ENCODE data around the gene GPR84. TPM values are rescaled to one million over a fixed set of nuclear protein-coding genes. Genes with fewer than 3 reads are reported as not detected.
"Not testable (repeated sequence)": the region's sequence is repeated elsewhere in the genome, so short reads cannot be mapped to it uniquely, and the experiment has no call there.

The GPR84 gene
- total RNA-seq, 1 donor from 2014 or later = not detected

DNA sequence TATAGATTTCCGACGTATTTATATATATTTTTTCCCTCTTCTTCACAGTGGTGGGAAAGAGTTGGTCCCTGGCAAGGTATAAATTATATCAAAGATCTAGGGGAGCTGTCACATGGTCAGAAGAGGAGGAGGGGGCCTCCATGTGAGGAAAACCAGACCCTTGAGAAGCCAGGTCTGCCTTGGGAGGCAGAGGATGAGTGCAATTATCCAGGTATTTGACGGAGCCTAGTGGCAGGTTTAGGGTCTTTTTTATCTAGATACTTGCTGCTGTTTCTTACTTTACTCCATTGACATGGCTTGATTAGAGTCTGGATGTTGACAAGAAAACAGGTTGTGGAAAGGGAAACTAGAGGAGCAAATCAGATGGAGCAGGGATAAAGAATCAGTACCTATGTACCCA lies 33.8 kb downstream of the GPR84 start:
- no peak overlapping the region for H3K27ac Mint-ChIP-seq (ENCODE audit: unreplicated experiment)
- H3K4me1 Mint-ChIP-seq = peaks cover 54% of the 10 kb centered on the region
- no peaks in the 10 kb centered on the region for H3K27me3 Mint-ChIP-seq (ENCODE audit: low read depth)
- DNase-seq (ENCODE audit: low read depth, low spot score) = no peak
- TF ChIP-seq, protein P1, sequence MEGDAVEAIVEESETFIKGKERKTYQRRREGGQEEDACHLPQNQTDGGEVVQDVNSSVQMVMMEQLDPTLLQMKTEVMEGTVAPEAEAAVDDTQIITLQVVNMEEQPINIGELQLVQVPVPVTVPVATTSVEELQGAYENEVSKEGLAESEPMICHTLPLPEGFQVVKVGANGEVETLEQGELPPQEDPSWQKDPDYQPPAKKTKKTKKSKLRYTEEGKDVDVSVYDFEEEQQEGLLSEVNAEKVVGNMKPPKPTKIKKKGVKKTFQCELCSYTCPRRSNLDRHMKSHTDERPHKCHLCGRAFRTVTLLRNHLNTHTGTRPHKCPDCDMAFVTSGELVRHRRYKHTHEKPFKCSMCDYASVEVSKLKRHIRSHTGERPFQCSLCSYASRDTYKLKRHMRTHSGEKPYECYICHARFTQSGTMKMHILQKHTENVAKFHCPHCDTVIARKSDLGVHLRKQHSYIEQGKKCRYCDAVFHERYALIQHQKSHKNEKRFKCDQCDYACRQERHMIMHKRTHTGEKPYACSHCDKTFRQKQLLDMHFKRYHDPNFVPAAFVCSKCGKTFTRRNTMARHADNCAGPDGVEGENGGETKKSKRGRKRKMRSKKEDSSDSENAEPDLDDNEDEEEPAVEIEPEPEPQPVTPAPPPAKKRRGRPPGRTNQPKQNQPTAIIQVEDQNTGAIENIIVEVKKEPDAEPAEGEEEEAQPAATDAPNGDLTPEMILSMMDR (conservative IDR thresholded peaks at IDR 0.05) = no peak
- H3K4me3 Mint-ChIP-seq = peak overlapping the region; percentile 63
- H3K9me3 Mint-ChIP-seq = no peaks in the 10 kb centered on the region
- no peaks in the 10 kb centered on the region for H3K36me3 Mint-ChIP-seq (ENCODE audit: low read depth)

DNA sequence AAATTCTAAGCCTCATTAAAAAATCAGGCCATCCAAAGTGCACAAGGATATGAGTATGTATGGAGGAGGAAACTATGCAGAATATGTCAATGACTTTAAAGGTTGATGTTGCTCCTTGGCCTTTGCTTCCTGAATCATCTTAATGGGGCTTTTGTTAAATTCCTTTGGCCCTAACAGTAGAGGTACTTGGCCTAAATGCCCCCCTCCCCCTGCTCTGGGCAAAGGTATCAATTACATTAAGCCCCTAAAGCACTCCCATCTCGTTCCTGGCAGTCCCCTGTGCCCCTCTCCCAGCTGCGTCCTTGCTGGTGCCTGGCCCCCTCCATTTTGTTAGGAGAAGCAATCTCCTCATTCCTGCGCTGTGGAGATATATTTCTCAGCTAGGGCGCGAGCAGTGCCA lies 34.5 kb downstream of the GPR84 start:
- Mint-ChIP-seq H3K36me3 (ENCODE audit: low read depth) (no peaks in the 10 kb centered on the region), H3K4me1 (peaks cover 61% of the 10 kb centered on the region), H3K27me3 (ENCODE audit: low read depth) (no peaks in the 10 kb centered on the region), H3K4me3 (peak overlapping the region; percentile 63), H3K27ac (ENCODE audit: unreplicated experiment) (peak overlapping the region; percentile 43), H3K9me3 (no peaks in the 10 kb centered on the region)
- TF ChIP-seq, protein P1 (conservative IDR thresholded peaks at IDR 0.05) = no peak
- DNase-seq (ENCODE audit: low read depth, low spot score) = no peak

DNA sequence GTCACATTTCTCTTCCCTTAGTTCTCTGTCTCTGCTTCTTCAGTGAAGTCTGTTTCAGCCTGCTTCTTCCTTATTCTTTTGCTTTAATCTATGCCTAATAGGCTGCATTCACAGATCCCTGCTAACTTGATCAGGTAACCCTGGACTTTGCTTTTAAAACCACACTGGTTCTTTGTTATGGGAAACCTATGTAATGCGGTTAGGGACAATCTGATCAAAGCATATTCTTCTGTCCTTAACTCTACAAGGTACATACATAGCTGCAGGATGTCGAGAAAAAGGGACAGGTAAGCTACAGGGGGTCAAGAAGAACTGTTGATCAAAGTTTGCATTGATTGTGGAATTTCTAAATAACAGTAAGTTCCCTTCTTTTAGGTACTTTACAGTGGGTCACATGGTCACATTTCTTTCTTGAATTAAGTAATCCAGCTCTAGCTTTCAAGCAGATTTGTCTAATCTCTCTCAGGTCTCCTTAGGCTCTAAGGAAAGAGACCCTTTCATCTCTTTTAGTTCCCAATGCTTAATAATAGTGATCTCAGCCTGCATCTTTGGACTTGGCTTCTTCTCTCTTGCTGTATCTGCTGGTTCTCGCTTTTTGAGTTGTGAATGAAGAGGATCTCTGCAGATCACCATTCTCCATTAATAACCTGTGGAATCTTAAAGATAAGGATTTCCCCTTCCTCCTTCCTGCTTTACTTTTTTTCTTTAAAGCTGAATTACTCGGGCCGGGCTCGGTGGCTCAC lies 35.5 kb downstream of the GPR84 start:
- Mint-ChIP-seq H3K4me3 (peak overlapping the region; percentile 65), H3K4me1 (peaks cover 67% of the 10 kb centered on the region), H3K9me3 (no peaks in the 10 kb centered on the region), H3K27me3 (ENCODE audit: low read depth) (no peaks in the 10 kb centered on the region), H3K36me3 (ENCODE audit: low read depth) (no peaks in the 10 kb centered on the region), H3K27ac (ENCODE audit: unreplicated experiment) (peak overlapping the region; percentile 15)
- no peak for DNase-seq (ENCODE audit: low read depth, low spot score)
- TF ChIP-seq, protein P1 (conservative IDR thresholded peaks at IDR 0.05) = no peak

DNA sequence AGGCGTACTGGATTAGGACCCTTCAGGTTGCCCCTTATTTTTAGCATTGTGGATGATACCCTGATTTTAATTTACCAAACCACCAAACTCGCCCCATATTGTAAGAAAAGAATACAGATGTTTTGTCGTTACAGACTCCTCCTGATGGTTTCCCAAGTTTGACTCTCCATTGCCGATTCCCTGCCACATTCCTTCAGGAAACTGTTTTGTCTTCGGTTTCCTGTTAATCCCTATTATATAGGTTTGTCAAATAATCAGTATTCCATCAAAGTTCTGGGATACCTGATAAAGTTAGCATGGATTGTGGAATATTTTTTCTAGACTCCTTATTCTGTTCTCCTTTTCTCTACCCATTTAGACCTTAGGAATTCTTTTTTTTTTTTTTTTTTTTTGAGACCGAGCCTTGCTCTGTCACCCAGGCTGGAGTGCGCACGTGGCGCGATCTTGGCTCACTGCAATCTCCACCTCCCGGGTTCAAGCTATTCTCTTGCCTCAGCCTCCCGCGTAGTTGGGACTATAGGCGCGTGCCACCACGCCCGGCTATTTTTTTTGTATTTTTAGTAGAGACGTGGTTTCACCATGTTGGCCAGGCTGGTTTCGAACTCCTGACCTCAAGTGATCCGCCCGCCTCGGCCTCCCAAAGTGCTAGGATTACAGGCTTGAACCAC lies 38.7 kb downstream of the GPR84 start:
- Mint-ChIP-seq H3K27ac (ENCODE audit: unreplicated experiment) (peak overlapping the region; percentile 95), H3K4me3 (peak overlapping the region; percentile 96), H3K4me1 (peaks cover 49% of the 10 kb centered on the region)
- H3K9me3 Mint-ChIP-seq; H3K27me3 Mint-ChIP-seq (ENCODE audit: low read depth); H3K36me3 Mint-ChIP-seq (ENCODE audit: low read depth); DNase-seq (ENCODE audit: low read depth, low spot score): not testable (repeated sequence)

DNA sequence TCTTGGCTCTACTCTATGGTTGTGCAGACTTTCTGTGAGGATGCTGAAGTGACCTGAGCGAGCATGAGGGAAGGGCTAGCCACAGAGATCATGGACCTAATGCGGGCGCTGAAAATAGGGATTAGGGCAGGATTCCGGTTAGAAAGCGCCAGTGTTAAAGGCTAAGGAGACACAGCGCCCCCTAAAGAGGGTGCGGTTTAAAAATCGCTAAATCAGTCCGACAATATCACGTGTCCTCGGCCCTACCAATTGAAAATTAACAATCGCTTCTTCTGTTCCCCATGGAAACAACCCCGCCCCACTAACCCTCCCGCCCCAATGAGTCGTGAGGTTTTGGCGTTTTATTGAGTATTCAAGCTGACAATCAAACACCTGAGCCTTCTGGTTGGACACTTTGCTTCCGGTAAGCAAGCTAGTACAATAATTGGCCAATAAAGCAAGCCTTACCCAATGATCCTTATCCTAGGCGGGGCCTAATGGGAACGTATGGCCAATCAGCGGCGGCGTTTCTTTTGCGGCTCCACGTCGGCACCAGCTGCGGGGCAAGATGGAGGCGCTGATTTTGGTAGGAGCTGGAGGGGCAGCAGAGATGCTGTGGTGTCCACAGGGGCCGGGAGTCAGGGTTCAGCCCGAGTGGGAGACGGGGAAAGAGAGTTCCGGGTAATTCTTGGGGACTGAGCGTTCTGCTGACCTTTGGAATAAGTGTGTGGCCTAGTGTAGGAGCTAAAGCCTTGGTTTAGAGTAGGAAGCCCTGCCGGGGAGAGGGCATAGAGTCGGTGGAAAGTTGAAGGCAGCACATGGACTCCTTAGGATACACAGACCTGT lies 39.5 kb downstream of the GPR84 start, which contains the start of gene COPZ1:
Gene COPZ1, plus strand, starts transcription at position 515 of the 825 bp plus-strand sequence. Its CDS starts 33 bp downstream, at position 548.
- TF ChIP-seq, protein P1 (conservative IDR thresholded peaks at IDR 0.05) = peak; percentile 81

More for the DNA sequence above, 39.5 kb downstream of the GPR84 start, which contains the start of gene COPZ1:
- peak; percentile 87 for DNase-seq (ENCODE audit: low read depth, low spot score)
- no peaks in the 10 kb centered on the region for H3K27me3 Mint-ChIP-seq (ENCODE audit: low read depth)
- peak within 1 kb of the TSS; percentile 95 for H3K27ac Mint-ChIP-seq (ENCODE audit: unreplicated experiment)
- no peaks in the 10 kb centered on the region for H3K36me3 Mint-ChIP-seq (ENCODE audit: low read depth)
- no peaks in the 10 kb centered on the region for H3K9me3 Mint-ChIP-seq
- H3K4me1 Mint-ChIP-seq = peaks cover 42% of the 10 kb centered on the region
- H3K4me3 Mint-ChIP-seq = peak within 1 kb of the TSS; percentile 96
